22Rv1 (cell line): ENCODE measurements around the gene TMEM132D.

Experiments used
- ZFX ChIP-seq: fragments of 450-650 bp; IDR thresholded peaks from 2 replicates; pipeline ENCODE4 v1.6.1; 2017; ENCODE audit warnings: antibody characterized with exemption, borderline replicate concordance
- TF ChIP-seq, protein P1 (sequence below): fragments of 450-650 bp; IDR thresholded peaks from 2 replicates; pipeline ENCODE4 v1.5.1; 2017; ENCODE audit warnings: mild to moderate bottlenecking

DNA sequence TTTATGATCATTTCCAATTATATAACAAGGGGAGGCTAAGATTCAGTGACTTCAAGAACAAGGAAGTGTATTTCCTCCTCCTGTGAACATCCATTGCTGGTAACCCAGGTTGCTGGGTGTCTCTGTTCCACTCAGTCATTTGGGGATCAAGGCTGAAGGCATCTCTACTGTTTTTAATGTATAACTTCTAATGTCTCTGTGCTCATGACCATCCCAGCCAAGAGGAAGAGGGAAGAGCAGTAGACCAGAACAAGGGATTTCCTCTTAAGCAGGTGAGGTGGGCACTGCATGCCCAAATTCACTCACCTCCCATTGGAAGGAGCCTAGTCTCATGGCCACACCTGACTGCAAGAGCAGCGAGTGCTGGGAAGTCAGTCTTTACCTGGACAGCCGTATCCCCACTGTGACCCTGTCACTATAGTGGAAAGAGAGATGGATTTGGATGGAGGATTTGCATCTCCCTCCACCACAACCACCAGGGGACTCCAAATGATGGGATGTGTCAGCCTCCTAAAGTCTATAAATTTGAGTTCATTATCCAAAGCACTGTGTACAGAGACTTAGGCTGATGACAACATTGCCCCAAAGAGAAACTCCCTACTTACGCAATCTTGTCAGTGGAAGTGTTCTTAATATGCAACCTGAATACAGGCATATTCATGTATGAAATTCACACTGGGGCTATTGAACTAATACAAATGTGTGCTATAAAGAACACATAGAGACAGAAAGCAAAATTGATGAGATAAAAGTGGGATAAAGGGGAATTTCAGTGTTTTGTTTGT, 368.7 kb downstream of the TMEM132D start:
- TF ChIP-seq, protein P1, sequence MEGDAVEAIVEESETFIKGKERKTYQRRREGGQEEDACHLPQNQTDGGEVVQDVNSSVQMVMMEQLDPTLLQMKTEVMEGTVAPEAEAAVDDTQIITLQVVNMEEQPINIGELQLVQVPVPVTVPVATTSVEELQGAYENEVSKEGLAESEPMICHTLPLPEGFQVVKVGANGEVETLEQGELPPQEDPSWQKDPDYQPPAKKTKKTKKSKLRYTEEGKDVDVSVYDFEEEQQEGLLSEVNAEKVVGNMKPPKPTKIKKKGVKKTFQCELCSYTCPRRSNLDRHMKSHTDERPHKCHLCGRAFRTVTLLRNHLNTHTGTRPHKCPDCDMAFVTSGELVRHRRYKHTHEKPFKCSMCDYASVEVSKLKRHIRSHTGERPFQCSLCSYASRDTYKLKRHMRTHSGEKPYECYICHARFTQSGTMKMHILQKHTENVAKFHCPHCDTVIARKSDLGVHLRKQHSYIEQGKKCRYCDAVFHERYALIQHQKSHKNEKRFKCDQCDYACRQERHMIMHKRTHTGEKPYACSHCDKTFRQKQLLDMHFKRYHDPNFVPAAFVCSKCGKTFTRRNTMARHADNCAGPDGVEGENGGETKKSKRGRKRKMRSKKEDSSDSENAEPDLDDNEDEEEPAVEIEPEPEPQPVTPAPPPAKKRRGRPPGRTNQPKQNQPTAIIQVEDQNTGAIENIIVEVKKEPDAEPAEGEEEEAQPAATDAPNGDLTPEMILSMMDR: no peak
- TF ChIP-seq ZFX: no peak
